PC-9 (cell line): ENCODE data around the gene SLAMF8. TPM values are rescaled to one million over a fixed set of nuclear protein-coding genes. Genes with fewer than 3 reads are reported as not detected.

Experiments used
- BruUV-seq: library from RNA; stranded (reverse); fragments of 400-500 nt; replicated peaks from 2 replicates; lab custom pipeline; 2021; lab: Mats Ljungman, UMichigan
- CTCF ChIA-PET: fragments of 300-600 bp; sonication (Branson Sonifier 250); formaldehyde crosslinking; loops from one replicate; lab custom pipeline; 2022; ENCODE audit warnings: antibody characterized with exemption; lab: Charles Lee
- POLR2A ChIA-PET: fragments of 300-600 bp; sonication (Branson Sonifier 250); formaldehyde crosslinking; loops from one replicate; lab custom pipeline; 2022; ENCODE audit warnings: antibody characterized with exemption; ENCODE audit not compliant: unreplicated experiment; lab: Charles Lee
- DNase-seq, 2 experiments: peaks; one replicate each; pipeline versions ENCODE4 v3.0.0 to v3.0.0-alpha.2; 2015 to 2022; ENCODE audit warnings: mixed read lengths in 1 of 2
- H2AFZ ChIP-seq: fragments of 200-600 bp; sonication (generic); 2 replicates; pipeline ENCODE4 v1.8.1; 2017; ENCODE audit warnings: antibody characterized with exemption
- H3F3A ChIP-seq: fragments of 200-600 bp; sonication (generic); 2 replicates; pipeline ENCODE4 v1.8.1; 2017; ENCODE audit warnings: antibody characterized with exemption, mild to moderate bottlenecking, low read depth; ENCODE audit not compliant: insufficient read depth
- H3K27ac ChIP-seq: fragments of 200-600 bp; sonication (generic); 2 replicates; pipeline ENCODE4 v1.6.1; 2016; ENCODE audit warnings: mixed run types
- H3K27me3 ChIP-seq: fragments of 200-600 bp; sonication (generic); 2 replicates; pipeline ENCODE4 v1.6.1; 2016; ENCODE audit warnings: low read depth, mixed run types; ENCODE audit not compliant: insufficient read depth
- H3K36me3 ChIP-seq: fragments of 200-600 bp; sonication (generic); 2 replicates; pipeline ENCODE4 v1.6.1; 2016; ENCODE audit warnings: low read depth, mixed run types
- H3K4me1 ChIP-seq: fragments of 200-600 bp; sonication (generic); replicated peaks from 2 replicates; pipeline ENCODE4 v1.6.1; 2016; ENCODE audit warnings: mixed run types; ENCODE audit not compliant: insufficient read depth
- H3K4me2 ChIP-seq: fragments of 200-600 bp; sonication (generic); 2 replicates; pipeline ENCODE4 v1.6.1; 2017; ENCODE audit warnings: mixed run types
- H3K4me3 ChIP-seq: fragments of 200-600 bp; sonication (generic); 2 replicates; pipeline ENCODE4 v1.6.1; 2016; ENCODE audit warnings: mixed run types
- H3K79me2 ChIP-seq: fragments of 200-600 bp; sonication (generic); 2 replicates; pipeline ENCODE4 v1.6.1; 2017; ENCODE audit warnings: low read depth, mixed run types
- H3K9me2 ChIP-seq: fragments of 200-600 bp; sonication (generic); 2 replicates; pipeline ENCODE4 v1.8.1; 2017; ENCODE audit warnings: mild to moderate bottlenecking; ENCODE audit not compliant: insufficient read depth
- H3K9me3 ChIP-seq: fragments of 200-600 bp; sonication (generic); 2 replicates; pipeline ENCODE4 v1.8.1; 2016; ENCODE audit warnings: low read depth; ENCODE audit not compliant: insufficient read depth
- H4K20me1 ChIP-seq: fragments of 200-600 bp; sonication (generic); 2 replicates; pipeline ENCODE4 v1.8.1; 2017; ENCODE audit not compliant: insufficient read depth
- CTCF ChIP-seq: fragments of 200-600 bp; sonication (generic); conservative IDR thresholded peaks from 2 replicates; pipeline ENCODE4 v1.6.1; 2017; ENCODE audit warnings: mixed run types, antibody characterized with exemption, mild to moderate bottlenecking, moderate library complexity
- EZH2 ChIP-seq: fragments of 200-600 bp; sonication (generic); IDR thresholded peaks from 2 replicates; pipeline ENCODE4 v1.8.0; 2017; ENCODE audit warnings: antibody characterized with exemption, low read depth
- intact Hi-C: fragments of 100-400 bp; cut with micrococcal nuclease; formaldehyde crosslinking; loops from one replicate; pipeline ENCODE4 v1.10.0; 2022; ENCODE audit not compliant: unreplicated experiment
- total RNA-seq: library from RNA; stranded (reverse); gene quantifications from 2 replicates; pipeline ENCODE4 v1.2.3, GENCODE V29; 2021

Gene SLAMF8
- total RNA-seq, 1 experiment from 2014 or later: not detected

- ChIA-PET POLR2A (no interaction called here), CTCF (no interaction called here)
- Histone ChIP-seq H3K36me3 (no peaks in the 10 kb centered on the region), H3K4me3 (no peak overlapping the region), H3K4me1 (no peaks in the 10 kb centered on the region), H3K9me3 (no peaks in the 10 kb centered on the region), H2AFZ (no peak overlapping the region), H4K20me1 (no peaks in the 10 kb centered on the region), H3K27ac (no peak overlapping the region), H3K9me2 (no peaks in the 10 kb centered on the region), H3K79me2 (no peaks in the 10 kb centered on the region), H3K4me2 (no peak overlapping the region), H3F3A (no peaks in the 10 kb centered on the region), H3K27me3 (peaks cover 18% of the 10 kb centered on the region)
- BruUV-seq: no TSS peak
- intact Hi-C loops: no loop called here
- TF ChIP-seq CTCF (no peak), EZH2 (no peak)
- DNase-seq: no peak
Observed at GRCh38 chr1:159827549-159827948, 876 bp downstream of the SLAMF8 start.

- Histone ChIP-seq H3K79me2 (no peaks in the 10 kb centered on the region), H4K20me1 (no peaks in the 10 kb centered on the region), H3K36me3 (no peaks in the 10 kb centered on the region), H3K4me1 (no peaks in the 10 kb centered on the region), H3K27me3 (peaks cover 12% of the 10 kb centered on the region; the same call in 1 of the 2 replicates), H3F3A (no peaks in the 10 kb centered on the region), H3K4me2 (no peak overlapping the region), H3K4me3 (no peak overlapping the region), H2AFZ (no peak overlapping the region), H3K9me3 (no peaks in the 10 kb centered on the region), H3K9me2 (no peaks in the 10 kb centered on the region), H3K27ac (no peak overlapping the region)
- DNase-seq: no peak
- intact Hi-C loops: no loop called here
- CTCF ChIA-PET: no interaction called here
- BruUV-seq: no TSS peak
- TF ChIP-seq CTCF (no peak), EZH2 (no peak)
- POLR2A ChIA-PET: no interaction called here
Observed at GRCh38 chr1:159828176-159828575, 1.5 kb downstream of the SLAMF8 start.

DNA sequence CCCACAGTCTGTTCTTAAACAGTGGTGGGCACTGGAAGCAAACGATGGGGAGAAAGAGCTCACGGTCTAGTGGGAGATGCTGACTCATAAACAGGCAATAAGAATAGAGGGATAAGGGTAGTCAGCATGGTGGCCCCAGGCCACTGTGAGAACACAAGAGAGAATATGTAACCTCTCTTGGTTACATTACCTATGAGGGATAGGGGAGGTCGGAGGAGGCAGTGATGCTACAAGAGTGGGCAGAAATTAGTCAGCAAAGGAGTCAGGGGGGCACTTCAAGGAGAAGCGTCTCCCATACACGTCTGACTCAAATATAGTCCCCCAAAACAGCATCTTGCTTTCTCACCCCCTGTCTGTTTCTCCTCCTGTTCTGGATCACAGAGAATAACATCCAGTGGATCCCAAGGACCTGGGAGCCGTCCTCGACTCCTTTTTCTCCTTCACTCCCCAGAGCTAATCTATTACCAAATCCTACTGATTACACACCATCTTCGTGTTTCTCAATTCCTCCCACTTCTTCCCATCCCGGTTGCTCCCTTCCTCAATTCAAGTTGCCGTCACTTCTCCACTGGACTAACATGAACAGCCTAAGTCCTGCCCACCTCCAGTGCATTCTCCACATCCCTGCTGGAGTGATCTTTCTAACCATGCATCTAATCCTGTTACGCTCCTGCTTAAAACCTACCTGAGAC lies 2.1 kb downstream of the SLAMF8 start:
- no peak for DNase-seq
- intact Hi-C loops: no loop called here
- Histone ChIP-seq H4K20me1 (no peaks in the 10 kb centered on the region), H3F3A (no peaks in the 10 kb centered on the region), H3K9me2 (no peaks in the 10 kb centered on the region), H3K4me1 (no peaks in the 10 kb centered on the region), H3K4me2 (no peak overlapping the region), H2AFZ (no peak overlapping the region), H3K4me3 (no peak overlapping the region), H3K36me3 (no peaks in the 10 kb centered on the region), H3K9me3 (no peaks in the 10 kb centered on the region), H3K27me3 (peaks cover 8% of the 10 kb centered on the region; the same call in 1 of the 2 replicates), H3K79me2 (no peaks in the 10 kb centered on the region), H3K27ac (no peak overlapping the region)
- ChIA-PET POLR2A (no interaction called here), CTCF (no interaction called here)
- no peak for TF ChIP-seq EZH2
- no TSS peak for BruUV-seq

GRCh38 chr1:159829273-159829634 lies 2.6 kb downstream of the SLAMF8 start:
- H3K27ac ChIP-seq: no peak overlapping the region
- intact Hi-C loops: no loop called here
- peaks cover 3% of the 10 kb centered on the region; the same call in 1 of the 2 replicates for H3K27me3 ChIP-seq
- no peaks in the 10 kb centered on the region for H3K36me3 ChIP-seq
- no peaks in the 10 kb centered on the region for H3K4me1 ChIP-seq
- no peaks in the 10 kb centered on the region for H3K9me2 ChIP-seq
- no peak overlapping the region for H2AFZ ChIP-seq
- BruUV-seq: no TSS peak
- ChIA-PET POLR2A (no interaction called here), CTCF (no interaction called here)
- no peaks in the 10 kb centered on the region for H3F3A ChIP-seq
- TF ChIP-seq CTCF (no peak; the same call in 1 of the 2 replicates), EZH2 (no peak)
- no peak overlapping the region for H3K4me3 ChIP-seq
- H3K79me2 ChIP-seq: no peaks in the 10 kb centered on the region
- no peaks in the 10 kb centered on the region for H4K20me1 ChIP-seq
- no peak overlapping the region for H3K4me2 ChIP-seq
- no peak for DNase-seq
- H3K9me3 ChIP-seq: no peaks in the 10 kb centered on the region
